ENCODE data around the gene PPP5C.

Gene PPP5C

GRCh38 chr19:46337487-46337886 lies 9.4 kb upstream of the PPP5C start:
- no peak for DNase-seq (ENCODE audit: low read depth)

- no peak for DNase-seq (ENCODE audit: low read depth)
Measured at GRCh38 chr19:46339446-46339845, 7.4 kb upstream of the PPP5C start.

- no peak for DNase-seq (ENCODE audit: low read depth)
Measured at GRCh38 chr19:46340051-46340659, 6.7 kb upstream of the PPP5C start.

GRCh38 chr19:46341937-46342336 lies 5.0 kb upstream of the PPP5C start:
- DNase-seq (ENCODE audit: low read depth): no peak

- no peak for DNase-seq (ENCODE audit: low read depth)
Measured at GRCh38 chr19:46344363-46344762, 2.5 kb upstream of the PPP5C start.

- no peak for DNase-seq (ENCODE audit: low read depth)
Measured at GRCh38 chr19:46345157-46345556, 1.7 kb upstream of the PPP5C start.

- DNase-seq (ENCODE audit: low read depth): no peak
Measured at GRCh38 chr19:46347572-46347883, 641 bp downstream of the PPP5C start.

- DNase-seq (ENCODE audit: low read depth): no peak
Measured at GRCh38 chr19:46347985-46348384, 1.1 kb downstream of the PPP5C start.

GRCh38 chr19:46349311-46349993 lies 2.6 kb downstream of the PPP5C start:
- DNase-seq (ENCODE audit: low read depth): no peak

- DNase-seq (ENCODE audit: low read depth): no peak
Measured at GRCh38 chr19:46350029-46350757, 3.3 kb downstream of the PPP5C start.

- DNase-seq (ENCODE audit: low read depth): no peak
Measured at GRCh38 chr19:46350758-46351159, 3.9 kb downstream of the PPP5C start.

GRCh38 chr19:46351241-46352041 lies 4.6 kb downstream of the PPP5C start:
- no peak for DNase-seq (ENCODE audit: low read depth)

- no peak for DNase-seq (ENCODE audit: low read depth)
Measured at GRCh38 chr19:46353730-46354528, 7.0 kb downstream of the PPP5C start.

- no peak for DNase-seq (ENCODE audit: low read depth)
Measured at GRCh38 chr19:46355234-46356148, 8.6 kb downstream of the PPP5C start.

GRCh38 chr19:46356149-46357055 lies 9.5 kb downstream of the PPP5C start:
- no peak for DNase-seq (ENCODE audit: low read depth)

- no peak for DNase-seq (ENCODE audit: low read depth)
Measured at GRCh38 chr19:46357846-46358583, 11.1 kb downstream of the PPP5C start.

- no peak for DNase-seq (ENCODE audit: low read depth)
Measured at GRCh38 chr19:46361915-46362314, 15.0 kb downstream of the PPP5C start.

GRCh38 chr19:46364359-46364758 lies 17.5 kb downstream of the PPP5C start:
- DNase-seq (ENCODE audit: low read depth): no peak

GRCh38 chr19:46365561-46365960 lies 18.7 kb downstream of the PPP5C start:
- no peak for DNase-seq (ENCODE audit: low read depth)
